Measurements from ENCODE around the gene TMIGD2.

The TMIGD2 gene

DNA sequence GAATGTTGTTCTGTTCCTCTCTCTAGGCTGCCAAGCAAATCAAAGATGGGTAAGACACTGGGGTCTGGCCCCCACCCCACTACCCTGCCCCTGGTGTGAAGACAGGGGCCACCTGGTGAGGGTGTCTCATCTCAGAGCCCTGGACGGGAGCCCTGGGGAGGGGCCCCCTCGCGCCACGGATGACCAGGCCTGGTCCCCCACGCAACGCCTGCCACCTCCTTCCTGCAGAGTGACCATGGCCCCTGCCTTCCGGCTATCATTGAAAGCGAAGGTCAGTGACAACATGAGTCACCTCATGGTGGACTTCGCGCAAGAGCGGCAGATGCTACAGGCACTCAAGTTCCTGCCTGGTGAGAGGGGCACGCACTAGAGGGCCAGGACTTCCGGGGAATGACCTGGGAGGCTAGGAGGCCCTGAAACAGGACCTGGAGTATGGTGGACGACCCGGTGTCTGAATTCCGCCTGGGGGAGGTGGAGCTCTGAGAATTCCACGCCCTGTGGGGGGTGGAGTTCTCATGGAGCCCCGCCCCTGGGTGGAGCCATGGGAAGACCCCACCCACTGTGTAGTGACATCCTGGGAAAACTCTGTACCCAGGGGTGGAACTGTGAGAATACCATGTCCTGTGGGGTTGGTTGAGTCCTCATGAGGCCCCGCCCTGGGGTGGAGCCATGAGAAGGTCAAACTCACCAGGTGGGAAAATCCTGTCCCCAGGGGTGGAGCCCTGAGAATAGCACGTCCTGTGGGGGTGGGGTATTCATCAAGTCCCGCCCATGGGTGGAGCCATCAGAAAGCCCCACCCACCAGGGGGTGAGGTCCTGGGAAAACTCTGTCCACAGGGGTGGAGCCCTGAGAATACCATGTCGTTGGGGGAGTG, 8.3 kb upstream of the TMIGD2 start:
- TF ChIP-seq SUZ12 (IDR thresholded peaks at IDR 0.05) (no peak), SP1 (IDR thresholded peaks at IDR 0.05) (peak; percentile 48), ELF4 (IDR thresholded peaks at IDR 0.05) (no peak), NFRKB (IDR thresholded peaks at IDR 0.05) (no peak)
- TF ChIP-seq, protein P1, sequence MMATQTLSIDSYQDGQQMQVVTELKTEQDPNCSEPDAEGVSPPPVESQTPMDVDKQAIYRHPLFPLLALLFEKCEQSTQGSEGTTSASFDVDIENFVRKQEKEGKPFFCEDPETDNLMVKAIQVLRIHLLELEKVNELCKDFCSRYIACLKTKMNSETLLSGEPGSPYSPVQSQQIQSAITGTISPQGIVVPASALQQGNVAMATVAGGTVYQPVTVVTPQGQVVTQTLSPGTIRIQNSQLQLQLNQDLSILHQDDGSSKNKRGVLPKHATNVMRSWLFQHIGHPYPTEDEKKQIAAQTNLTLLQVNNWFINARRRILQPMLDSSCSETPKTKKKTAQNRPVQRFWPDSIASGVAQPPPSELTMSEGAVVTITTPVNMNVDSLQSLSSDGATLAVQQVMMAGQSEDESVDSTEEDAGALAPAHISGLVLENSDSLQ (IDR thresholded peaks at IDR 0.05), result no peak
- POLR2A ChIA-PET, result no interaction called here
- peak; percentile 71 for DNase-seq (ENCODE audit: extremely low spot score)
- CTCF ChIA-PET, result no interaction called here

DNA sequence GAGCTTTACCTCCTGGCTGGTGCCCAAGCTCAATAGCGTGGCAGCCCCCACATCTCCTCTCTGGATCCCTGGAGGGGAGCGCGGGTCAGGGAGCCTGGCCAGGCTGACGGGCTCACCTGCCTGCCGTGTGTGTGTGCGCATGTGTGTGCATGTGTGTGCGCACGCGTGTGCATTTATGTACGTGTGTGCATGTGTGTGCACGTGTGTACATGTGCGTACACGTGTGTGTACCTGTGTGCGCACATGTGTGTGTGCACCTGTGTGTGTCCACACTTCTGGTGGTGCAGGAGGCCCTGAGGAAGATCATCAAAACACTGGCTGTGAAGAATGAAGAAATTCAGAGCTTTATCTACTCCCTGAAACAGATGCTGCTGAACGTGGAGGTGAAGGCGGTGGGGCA, 3.5 kb upstream of the TMIGD2 start:
- no peak for DNase-seq (ENCODE audit: extremely low spot score)
- CTCF ChIA-PET, result no interaction called here
- POLR2A ChIA-PET, result interaction anchor here (0.9 to 4.4 kb wide), 3 partner anchors 32 to 96 kb away, joined by 3 to 16 read pairs (median 3); partner anchors contain the start of gene MPND
- TF ChIP-seq ZNF384 (IDR thresholded peaks at IDR 0.05) (no peak), HDGF (IDR thresholded peaks at IDR 0.05; ENCODE audit: borderline replicate concordance) (no peak), CTBP1 (IDR thresholded peaks at IDR 0.05; ENCODE audit: borderline replicate concordance) (no peak), ARNT (IDR thresholded peaks at IDR 0.05) (no peak)

DNA sequence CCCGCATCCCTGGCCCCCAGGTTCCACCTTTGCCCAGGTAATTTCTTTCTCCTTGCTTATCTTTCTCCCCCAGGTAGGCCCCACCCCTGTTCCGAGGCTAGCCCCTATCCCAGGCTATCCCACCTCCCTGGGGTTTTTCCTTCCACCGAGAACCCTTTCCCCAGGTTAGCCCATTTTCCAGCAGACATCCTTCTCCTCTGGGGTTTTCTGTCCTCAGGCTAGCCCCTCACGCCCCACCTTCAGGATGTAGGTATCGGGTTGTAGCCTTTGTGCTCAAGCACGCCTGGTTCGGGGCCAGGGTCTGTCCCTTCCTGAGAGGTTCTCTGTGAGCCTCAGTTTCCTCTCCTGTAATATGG, 3.0 kb upstream of the TMIGD2 start:
- CTCF ChIA-PET, result no interaction called here
- TF ChIP-seq SUZ12 (IDR thresholded peaks at IDR 0.05), result no peak
- TF ChIP-seq BHLHE40 (IDR thresholded peaks at IDR 0.05; ENCODE audit: borderline replicate concordance), result no peak
- no peak for TF ChIP-seq ZNF384 (IDR thresholded peaks at IDR 0.05)
- TF ChIP-seq FOXM1 (IDR thresholded peaks at IDR 0.05; ENCODE audit: borderline replicate concordance), result no peak
- no peak for TF ChIP-seq NFRKB (IDR thresholded peaks at IDR 0.05)
- no peak for TF ChIP-seq ARNT (IDR thresholded peaks at IDR 0.05)
- TF ChIP-seq FOXK2 (IDR thresholded peaks at IDR 0.05), result no peak
- TF ChIP-seq LEF1 (IDR thresholded peaks at IDR 0.05; ENCODE audit: borderline replicate concordance), result no peak
- TF ChIP-seq SP1 (IDR thresholded peaks at IDR 0.05), result no peak
- no peak for TF ChIP-seq CTBP1 (IDR thresholded peaks at IDR 0.05; ENCODE audit: borderline replicate concordance)
- no peak for TF ChIP-seq FOXA1 (IDR thresholded peaks at IDR 0.05)
- TF ChIP-seq TARDBP (IDR thresholded peaks at IDR 0.05), result no peak
- TF ChIP-seq ELF4 (IDR thresholded peaks at IDR 0.05), result no peak
- TF ChIP-seq HDGF (IDR thresholded peaks at IDR 0.05; ENCODE audit: borderline replicate concordance), result no peak
- no peak for TF ChIP-seq L3MBTL2 (conservative IDR thresholded peaks at IDR 0.05)
- TF ChIP-seq, protein P1 (IDR thresholded peaks at IDR 0.05), result no peak
- DNase-seq (ENCODE audit: extremely low spot score), result no peak
- POLR2A ChIA-PET, result interaction anchor here (0.9 to 4.4 kb wide), 3 partner anchors 33 to 97 kb away, joined by 3 to 16 read pairs (median 3); partner anchors contain the start of gene MPND

DNA sequence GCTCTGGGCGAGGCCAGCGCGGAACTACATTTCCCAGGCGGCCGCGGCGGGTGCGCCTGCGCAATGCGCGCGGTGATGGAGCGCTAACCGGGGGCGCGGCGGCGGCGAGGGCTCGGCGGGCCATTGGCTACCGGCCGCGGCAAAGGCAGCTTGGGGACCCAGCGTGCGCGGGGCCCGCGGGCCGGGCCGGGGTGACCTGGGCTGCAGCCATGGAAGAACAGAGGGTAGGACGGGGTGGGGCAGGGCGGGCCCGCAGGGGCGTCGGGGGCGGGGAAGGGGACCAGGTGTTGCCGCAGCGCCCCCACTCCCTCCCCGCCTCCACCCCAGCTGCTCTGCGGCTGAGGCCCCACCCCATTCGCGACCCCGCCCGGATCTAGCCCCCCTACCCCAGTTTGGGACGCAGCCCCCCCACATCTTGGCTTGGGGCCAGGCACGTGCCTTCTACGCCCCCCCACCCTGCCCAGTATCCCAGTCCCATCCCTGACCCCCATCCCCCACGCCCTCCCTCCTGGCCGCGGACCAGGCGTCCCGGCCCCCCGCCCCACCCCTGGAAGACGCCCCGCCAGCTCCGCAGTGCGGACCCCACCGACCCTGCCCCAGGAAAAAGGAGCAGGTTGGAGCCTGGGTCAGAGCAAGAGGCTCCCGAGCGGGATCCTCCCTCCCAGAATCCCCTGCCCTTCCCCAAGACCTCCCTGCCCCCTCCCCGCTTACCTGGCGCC, 2.5 kb upstream of the TMIGD2 start, which contains the start of gene FSD1:
Gene FSD1 (plus strand): TSS at position 61 of the 719 bp plus-strand sequence. CDS start 149 bp downstream, at position 210.
- ChIA-PET POLR2A (interaction anchor here (1.0 to 4.4 kb wide), 3 partner anchors 33 to 58 kb away, joined by 3 to 16 read pairs (median 3); partner anchors contain the start of genes MPND and YJU2), CTCF (interaction anchor here (1.0 kb wide), 1 partner anchor 48 kb away, joined by 4 read pairs; no protein-coding TSS in a partner anchor)
- DNase-seq (ENCODE audit: extremely low spot score), result peak; percentile 98
- no peak for TF ChIP-seq ELF4 (IDR thresholded peaks at IDR 0.05)
- TF ChIP-seq FOXK2 (IDR thresholded peaks at IDR 0.05), result no peak
- no peak for TF ChIP-seq ARNT (IDR thresholded peaks at IDR 0.05)
- TF ChIP-seq TARDBP (IDR thresholded peaks at IDR 0.05), result no peak
- TF ChIP-seq FOXA1 (IDR thresholded peaks at IDR 0.05), result no peak

DNA sequence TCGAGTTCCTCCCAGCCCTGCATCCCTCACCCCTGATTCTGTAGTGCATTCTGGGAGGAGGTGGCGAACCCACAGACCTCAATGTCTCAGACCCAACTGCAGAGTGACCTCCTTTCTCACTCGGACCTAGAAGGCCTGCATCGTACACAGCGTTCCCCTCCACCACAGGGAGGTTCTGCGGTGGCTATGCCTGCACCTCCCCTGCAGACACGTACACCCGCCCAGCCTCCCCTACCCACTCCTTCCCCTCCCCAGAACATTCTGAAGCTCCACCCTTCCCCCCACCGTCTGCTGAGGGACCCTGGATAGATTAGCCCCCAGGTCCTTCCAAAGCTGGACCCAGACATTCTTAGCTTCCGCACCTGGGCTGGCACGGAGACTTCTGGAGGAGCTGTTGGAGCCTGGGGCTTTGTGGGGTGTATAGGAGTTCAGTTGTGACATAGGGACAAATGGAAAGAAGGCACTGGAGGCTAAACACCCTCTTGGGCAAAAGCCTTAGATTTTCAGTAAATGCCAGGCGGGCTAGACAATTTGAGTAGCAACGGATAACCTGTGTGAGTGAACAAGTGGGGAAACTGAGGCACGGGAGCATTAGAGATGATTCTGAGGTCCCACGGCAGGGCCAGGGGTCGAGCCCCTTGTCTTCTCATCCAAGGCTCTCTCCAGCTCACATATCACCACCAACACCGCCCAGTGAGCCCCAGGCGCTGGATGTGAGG, 1.8 kb upstream of the TMIGD2 start:
- no peak for TF ChIP-seq ELF4 (IDR thresholded peaks at IDR 0.05)
- no peak for TF ChIP-seq SUZ12 (IDR thresholded peaks at IDR 0.05)
- no peak for TF ChIP-seq SP1 (IDR thresholded peaks at IDR 0.05)
- no peak for TF ChIP-seq FOXK2 (IDR thresholded peaks at IDR 0.05)
- TF ChIP-seq TARDBP (IDR thresholded peaks at IDR 0.05), result no peak
- no peak for TF ChIP-seq NFRKB (IDR thresholded peaks at IDR 0.05)
- TF ChIP-seq HDGF (IDR thresholded peaks at IDR 0.05; ENCODE audit: borderline replicate concordance), result no peak
- no peak for TF ChIP-seq FOXA1 (IDR thresholded peaks at IDR 0.05)
- TF ChIP-seq LEF1 (IDR thresholded peaks at IDR 0.05; ENCODE audit: borderline replicate concordance), result no peak
- no peak for TF ChIP-seq ARNT (IDR thresholded peaks at IDR 0.05)
- TF ChIP-seq CTBP1 (IDR thresholded peaks at IDR 0.05; ENCODE audit: borderline replicate concordance), result no peak
- TF ChIP-seq, protein P1 (IDR thresholded peaks at IDR 0.05), result no peak
- TF ChIP-seq ZNF384 (IDR thresholded peaks at IDR 0.05), result no peak
- no peak for TF ChIP-seq BHLHE40 (IDR thresholded peaks at IDR 0.05; ENCODE audit: borderline replicate concordance)
- no peak for TF ChIP-seq L3MBTL2 (conservative IDR thresholded peaks at IDR 0.05)
- no peak for TF ChIP-seq FOXM1 (IDR thresholded peaks at IDR 0.05; ENCODE audit: borderline replicate concordance)
- CTCF ChIA-PET, result interaction anchor here (0.5 to 1.0 kb wide), 2 partner anchors 27 to 48 kb away, joined by 3 to 4 read pairs; no protein-coding TSS in a partner anchor
- no peak for DNase-seq (ENCODE audit: extremely low spot score)
- POLR2A ChIA-PET, result interaction anchor here (1.0 to 4.4 kb wide), 2 partner anchors 39 to 57 kb away, joined by 3 to 16 read pairs; partner anchors contain the start of genes MPND and YJU2
